Neural cell (in vitro differentiated cells): Measurements from ENCODE around the gene OGA. TPM values are rescaled to one million over a fixed set of nuclear protein-coding genes. Genes with fewer than 3 reads are reported as not detected.
A peak's percentile ranks its signal among the peaks of the same experiment; 100 is the strongest.

Source experiments
- H2AFZ ChIP-seq: fragments of 200-600, 300-800 bp; sonication (generic), shearing (Covaris generic); 2 replicates; pipeline ENCODE4 v1.6.0; 2014; ENCODE audit warnings: low read depth, mild to moderate bottlenecking, antibody characterized with exemption, low read length, moderate library complexity
- H3F3A ChIP-seq: fragments of 200-600 bp; shearing (Covaris generic); 2 replicates; pipeline ENCODE4 v1.6.1; 2016; ENCODE audit warnings: mild to moderate bottlenecking, moderate library complexity, mixed read lengths, antibody characterized with exemption, low read length; ENCODE audit not compliant: insufficient read depth, poor library complexity, severe bottlenecking
- H3K27ac ChIP-seq: fragments of 200-600, 300-800 bp; sonication (generic), shearing (Covaris generic); 2 replicates; pipeline ENCODE4 v1.5.1; 2014; ENCODE audit warnings: mild to moderate bottlenecking, low read length, moderate library complexity
- H3K27me3 ChIP-seq: fragments of 300-800, 200-600 bp; sonication (generic), shearing (Covaris generic); 2 replicates; pipeline ENCODE4 v1.6.0; 2014; ENCODE audit warnings: mild to moderate bottlenecking, low read depth, low read length, moderate library complexity; ENCODE audit not compliant: insufficient read depth
- H3K36me3 ChIP-seq: fragments of 300-800, 200-600 bp; sonication (generic), shearing (Covaris generic); 2 replicates; pipeline ENCODE4 v1.5.1; 2014; ENCODE audit warnings: mild to moderate bottlenecking, antibody characterized with exemption, low read length, moderate library complexity; ENCODE audit not compliant: insufficient read depth
- H3K4me2 ChIP-seq: fragments of 300-800, 200-600 bp; sonication (generic), shearing (Covaris generic); 2 replicates; pipeline ENCODE4 v1.6.0; 2014; ENCODE audit warnings: mild to moderate bottlenecking, low read length
- H3K4me3 ChIP-seq: fragments of 300-800, 200-600 bp; sonication (generic), shearing (Covaris generic); 2 replicates; pipeline ENCODE4 v1.5.1; 2014; ENCODE audit warnings: mild to moderate bottlenecking, low read length, moderate library complexity
- H3K79me2 ChIP-seq: fragments of 200-600 bp; shearing (Covaris generic); replicated peaks from 2 replicates; pipeline ENCODE4 v1.6.0; 2014; ENCODE audit warnings: mild to moderate bottlenecking, low read length, moderate library complexity; ENCODE audit not compliant: insufficient read depth
- H3K9ac ChIP-seq: fragments of 300-800, 200-600 bp; sonication (generic), shearing (Covaris generic); 2 replicates; pipeline ENCODE4 v1.6.1; 2016; ENCODE audit warnings: mild to moderate bottlenecking, low read length, mixed read lengths
- H3K9me2 ChIP-seq: fragments of 200-600 bp; shearing (Covaris generic); 2 replicates; pipeline ENCODE4 v1.6.1; 2016; ENCODE audit warnings: mild to moderate bottlenecking, low read length, mixed read lengths; ENCODE audit not compliant: insufficient read depth
- H3K9me3 ChIP-seq: fragments of 200-600, 300-800 bp; sonication (generic), shearing (Covaris generic); 2 replicates; pipeline ENCODE4 v1.6.1; 2016; ENCODE audit warnings: mild to moderate bottlenecking, mixed run types, low read length, moderate library complexity, mixed read lengths
- H4K20me1 ChIP-seq: fragments of 200-600 bp; shearing (Covaris generic); 2 replicates; pipeline ENCODE4 v1.6.1; 2016; ENCODE audit warnings: mild to moderate bottlenecking, mixed run types; ENCODE audit not compliant: insufficient read depth
- CTCF ChIP-seq: fragments of 450-650 bp; IDR thresholded peaks from 2 replicates; pipeline ENCODE4 v1.5.1; 2014; ENCODE audit warnings: antibody characterized with exemption, mild to moderate bottlenecking, moderate library complexity; ENCODE audit not compliant: poor library complexity, severe bottlenecking
- EP300 ChIP-seq: fragments of 450-650 bp; conservative IDR thresholded peaks from 2 replicates; pipeline ENCODE4 v1.6.1; 2014; ENCODE audit warnings: antibody characterized with exemption, mild to moderate bottlenecking, moderate library complexity; ENCODE audit not compliant: poor library complexity, severe bottlenecking
- EZH2 ChIP-seq: fragments of 200-600, 300-800 bp; shearing (Covaris generic), sonication (generic); IDR thresholded peaks from 2 replicates; pipeline ENCODE4 v1.6.1; 2014; ENCODE audit warnings: antibody characterized with exemption, low read length, borderline replicate concordance, mild to moderate bottlenecking; ENCODE audit not compliant: insufficient read depth, poor library complexity, severe bottlenecking
- MXI1 ChIP-seq: fragments of 450-650 bp; conservative IDR thresholded peaks from 2 replicates; pipeline ENCODE4 v1.6.1; 2014; ENCODE audit warnings: antibody characterized with exemption, mild to moderate bottlenecking; ENCODE audit not compliant: poor library complexity, severe bottlenecking
- POLR2AphosphoS5 ChIP-seq: IDR thresholded peaks from 2 replicates; pipeline ENCODE4 v1.6.1; 2012
- RAD21 ChIP-seq: fragments of 450-650 bp; conservative IDR thresholded peaks from 2 replicates; pipeline ENCODE4 v1.6.1; 2014; ENCODE audit warnings: antibody characterized with exemption, mild to moderate bottlenecking, moderate library complexity
- SMC3 ChIP-seq: fragments of 450-650 bp; conservative IDR thresholded peaks from 2 replicates; pipeline ENCODE4 v1.6.1; 2014; ENCODE audit warnings: antibody characterized with exemption, mild to moderate bottlenecking, moderate library complexity; ENCODE audit not compliant: poor library complexity
- TAF1 ChIP-seq: IDR thresholded peaks from 2 replicates; pipeline ENCODE4 v1.6.1; 2012; ENCODE audit warnings: low read depth
- polyA plus RNA-seq: library from polyadenylated mRNA; depleted of rRNA; stranded (reverse); fragments of >200 nt; gene quantifications from 2 replicates; pipeline ENCODE4 v1.2.3, GENCODE V29; 2014
- TF ChIP-seq, protein P1 (sequence below): IDR thresholded peaks from 2 replicates; pipeline ENCODE4 v1.6.1; 2012; ENCODE audit warnings: borderline replicate concordance

The OGA gene
- polyA plus RNA-seq, 1 donor from 2014 or later: 357 TPM

GRCh38 chr10:101839416-101840063, 21.3 kb upstream of the OGA start:
- Histone ChIP-seq H3K9me3 (no peaks in the 10 kb centered on the region), H3K27me3 (peaks cover 26% of the 10 kb centered on the region), H3K4me3 (peak overlapping the region; percentile 50), H4K20me1 (no peaks in the 10 kb centered on the region), H3F3A (no peaks in the 10 kb centered on the region), H3K79me2 (no peaks in the 10 kb centered on the region), H3K36me3 (no peaks in the 10 kb centered on the region), H3K27ac (no peak overlapping the region), H3K4me2 (no peak overlapping the region), H2AFZ (no peak overlapping the region), H3K9me2 (no peaks in the 10 kb centered on the region), H3K9ac (no peak overlapping the region)
- TF ChIP-seq, protein P1, sequence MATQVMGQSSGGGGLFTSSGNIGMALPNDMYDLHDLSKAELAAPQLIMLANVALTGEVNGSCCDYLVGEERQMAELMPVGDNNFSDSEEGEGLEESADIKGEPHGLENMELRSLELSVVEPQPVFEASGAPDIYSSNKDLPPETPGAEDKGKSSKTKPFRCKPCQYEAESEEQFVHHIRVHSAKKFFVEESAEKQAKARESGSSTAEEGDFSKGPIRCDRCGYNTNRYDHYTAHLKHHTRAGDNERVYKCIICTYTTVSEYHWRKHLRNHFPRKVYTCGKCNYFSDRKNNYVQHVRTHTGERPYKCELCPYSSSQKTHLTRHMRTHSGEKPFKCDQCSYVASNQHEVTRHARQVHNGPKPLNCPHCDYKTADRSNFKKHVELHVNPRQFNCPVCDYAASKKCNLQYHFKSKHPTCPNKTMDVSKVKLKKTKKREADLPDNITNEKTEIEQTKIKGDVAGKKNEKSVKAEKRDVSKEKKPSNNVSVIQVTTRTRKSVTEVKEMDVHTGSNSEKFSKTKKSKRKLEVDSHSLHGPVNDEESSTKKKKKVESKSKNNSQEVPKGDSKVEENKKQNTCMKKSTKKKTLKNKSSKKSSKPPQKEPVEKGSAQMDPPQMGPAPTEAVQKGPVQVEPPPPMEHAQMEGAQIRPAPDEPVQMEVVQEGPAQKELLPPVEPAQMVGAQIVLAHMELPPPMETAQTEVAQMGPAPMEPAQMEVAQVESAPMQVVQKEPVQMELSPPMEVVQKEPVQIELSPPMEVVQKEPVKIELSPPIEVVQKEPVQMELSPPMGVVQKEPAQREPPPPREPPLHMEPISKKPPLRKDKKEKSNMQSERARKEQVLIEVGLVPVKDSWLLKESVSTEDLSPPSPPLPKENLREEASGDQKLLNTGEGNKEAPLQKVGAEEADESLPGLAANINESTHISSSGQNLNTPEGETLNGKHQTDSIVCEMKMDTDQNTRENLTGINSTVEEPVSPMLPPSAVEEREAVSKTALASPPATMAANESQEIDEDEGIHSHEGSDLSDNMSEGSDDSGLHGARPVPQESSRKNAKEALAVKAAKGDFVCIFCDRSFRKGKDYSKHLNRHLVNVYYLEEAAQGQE: no peak
- TF ChIP-seq EZH2: no peak
- no peak for TF ChIP-seq CTCF
- TF ChIP-seq EP300: no peak
- no peak for TF ChIP-seq TAF1
- TF ChIP-seq POLR2AphosphoS5: no peak
- no peak for TF ChIP-seq SMC3
- TF ChIP-seq MXI1: no peak
- no peak for TF ChIP-seq RAD21

GRCh38 chr10:101839002-101839401, 20.8 kb upstream of the OGA start:
- Histone ChIP-seq H3K36me3 (no peaks in the 10 kb centered on the region), H2AFZ (no peak overlapping the region), H3F3A (no peaks in the 10 kb centered on the region), H4K20me1 (no peaks in the 10 kb centered on the region), H3K79me2 (no peaks in the 10 kb centered on the region), H3K4me3 (peak overlapping the region; percentile 50), H3K27me3 (peaks cover 26% of the 10 kb centered on the region), H3K9ac (no peak overlapping the region), H3K27ac (no peak overlapping the region), H3K9me2 (no peaks in the 10 kb centered on the region), H3K4me2 (no peak overlapping the region), H3K9me3 (no peaks in the 10 kb centered on the region)
- no peak for TF ChIP-seq POLR2AphosphoS5
- no peak for TF ChIP-seq CTCF
